ENCODE measurements around the gene PURA. TPM values are rescaled to one million over a fixed set of nuclear protein-coding genes. Genes with fewer than 3 reads are reported as not detected.
A peak's percentile ranks its signal among the peaks of the same experiment; 100 is the strongest.

Gene PURA
- total and polyA plus RNA-seq, 2 of the 13 experiments (the other 11 are each of a cell fraction or from before 2014, with no cell fraction given) = 2.0 to 5.0 TPM

DNA sequence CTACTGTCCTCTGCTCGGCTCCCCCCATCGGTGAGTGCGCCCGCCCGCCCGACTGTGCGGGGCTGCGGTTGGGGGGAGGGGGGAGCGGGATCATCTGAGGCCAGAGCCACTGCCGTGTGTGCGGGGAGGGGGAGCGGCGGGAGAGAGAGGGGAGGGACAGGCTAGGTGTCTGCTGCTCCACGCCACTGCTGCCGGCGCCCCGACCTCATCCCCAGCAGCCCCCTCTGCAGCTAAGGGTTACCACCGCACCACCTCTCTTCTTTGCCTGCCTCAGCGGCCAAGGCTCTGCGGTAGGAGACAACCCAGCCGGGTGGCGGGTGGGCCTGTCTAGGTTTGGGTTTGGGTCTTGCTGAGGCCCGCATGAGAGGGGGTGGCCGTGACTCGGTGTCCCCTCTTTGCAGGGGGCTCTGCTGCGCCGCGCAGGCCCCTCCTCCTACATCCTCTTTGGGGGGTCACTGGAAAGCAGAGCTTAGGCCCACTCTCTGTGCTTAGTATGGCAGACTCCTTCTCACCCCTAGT, 670 bp upstream of the PURA start (continued):
- TF ChIP-seq ZNF556 (CRISPR knock-in tag; IDR thresholded peaks at IDR 0.05; ENCODE audit: borderline replicate concordance) = peak; percentile 67; the same call in 1 of the 2 replicates
- TF ChIP-seq, protein P1, sequence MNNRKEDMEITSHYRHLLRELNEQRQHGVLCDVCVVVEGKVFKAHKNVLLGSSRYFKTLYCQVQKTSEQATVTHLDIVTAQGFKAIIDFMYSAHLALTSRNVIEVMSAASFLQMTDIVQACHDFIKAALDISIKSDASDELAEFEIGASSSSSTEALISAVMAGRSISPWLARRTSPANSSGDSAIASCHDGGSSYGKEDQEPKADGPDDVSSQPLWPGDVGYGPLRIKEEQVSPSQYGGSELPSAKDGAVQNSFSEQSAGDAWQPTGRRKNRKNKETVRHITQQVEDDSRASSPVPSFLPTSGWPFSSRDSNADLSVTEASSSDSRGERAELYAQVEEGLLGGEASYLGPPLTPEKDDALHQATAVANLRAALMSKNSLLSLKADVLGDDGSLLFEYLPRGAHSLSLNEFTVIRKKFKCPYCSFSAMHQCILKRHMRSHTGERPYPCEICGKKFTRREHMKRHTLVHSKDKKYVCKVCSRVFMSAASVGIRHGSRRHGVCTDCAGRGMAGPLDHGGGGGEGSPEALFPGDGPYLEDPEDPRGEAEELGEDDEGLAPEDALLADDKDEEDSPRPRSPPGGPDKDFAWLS (CRISPR knock-in tag; IDR thresholded peaks at IDR 0.05; ENCODE audit: borderline replicate concordance) = no peak
- no peak for TF ChIP-seq SIN3B (IDR thresholded peaks at IDR 0.05; ENCODE audit: low read length)
- peak; percentile 85; the same call in 1 of the 2 replicates for TF ChIP-seq THRA (CRISPR knock-in tag; IDR thresholded peaks at IDR 0.05; ENCODE audit: borderline replicate concordance)
- TF ChIP-seq, protein P2, sequence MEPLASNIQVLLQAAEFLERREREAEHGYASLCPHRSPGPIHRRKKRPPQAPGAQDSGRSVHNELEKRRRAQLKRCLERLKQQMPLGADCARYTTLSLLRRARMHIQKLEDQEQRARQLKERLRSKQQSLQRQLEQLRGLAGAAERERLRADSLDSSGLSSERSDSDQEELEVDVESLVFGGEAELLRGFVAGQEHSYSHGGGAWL (CRISPR knock-in tag; IDR thresholded peaks at IDR 0.05) = 0 out of 2 replicates have a peak, but pooled peaks have one; percentile 5
- no peak for TF ChIP-seq MZF1 (CRISPR knock-in tag; IDR thresholded peaks at IDR 0.05; ENCODE audit: borderline replicate concordance)
- 0 out of 2 replicates have a peak, but pooled peaks have one; percentile 58 for TF ChIP-seq GLI4 (CRISPR knock-in tag; IDR thresholded peaks at IDR 0.05; ENCODE audit: borderline replicate concordance)
- TF ChIP-seq ZNF841 (CRISPR knock-in tag; IDR thresholded peaks at IDR 0.05; ENCODE audit: borderline replicate concordance) = no peak
- TF ChIP-seq, protein P3, sequence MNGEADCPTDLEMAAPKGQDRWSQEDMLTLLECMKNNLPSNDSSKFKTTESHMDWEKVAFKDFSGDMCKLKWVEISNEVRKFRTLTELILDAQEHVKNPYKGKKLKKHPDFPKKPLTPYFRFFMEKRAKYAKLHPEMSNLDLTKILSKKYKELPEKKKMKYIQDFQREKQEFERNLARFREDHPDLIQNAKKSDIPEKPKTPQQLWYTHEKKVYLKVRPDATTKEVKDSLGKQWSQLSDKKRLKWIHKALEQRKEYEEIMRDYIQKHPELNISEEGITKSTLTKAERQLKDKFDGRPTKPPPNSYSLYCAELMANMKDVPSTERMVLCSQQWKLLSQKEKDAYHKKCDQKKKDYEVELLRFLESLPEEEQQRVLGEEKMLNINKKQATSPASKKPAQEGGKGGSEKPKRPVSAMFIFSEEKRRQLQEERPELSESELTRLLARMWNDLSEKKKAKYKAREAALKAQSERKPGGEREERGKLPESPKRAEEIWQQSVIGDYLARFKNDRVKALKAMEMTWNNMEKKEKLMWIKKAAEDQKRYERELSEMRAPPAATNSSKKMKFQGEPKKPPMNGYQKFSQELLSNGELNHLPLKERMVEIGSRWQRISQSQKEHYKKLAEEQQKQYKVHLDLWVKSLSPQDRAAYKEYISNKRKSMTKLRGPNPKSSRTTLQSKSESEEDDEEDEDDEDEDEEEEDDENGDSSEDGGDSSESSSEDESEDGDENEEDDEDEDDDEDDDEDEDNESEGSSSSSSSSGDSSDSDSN (CRISPR knock-in tag; IDR thresholded peaks at IDR 0.05) = no peak
- peak; percentile 34 for TF ChIP-seq PHF8 (CRISPR knock-in tag; IDR thresholded peaks at IDR 0.05)
- TF ChIP-seq MEF2D (CRISPR knock-in tag; IDR thresholded peaks at IDR 0.05) = 0 out of 2 replicates have a peak, but pooled peaks have one; percentile 70
- TF ChIP-seq ZMYM2 (CRISPR knock-in tag; IDR thresholded peaks at IDR 0.05) = no peak
- TF ChIP-seq ZNF740 (CRISPR knock-in tag; IDR thresholded peaks at IDR 0.05) = peak; percentile 79; the same call in 1 of the 2 replicates
- 0 out of 2 replicates have a peak, but pooled peaks have one; percentile 13 for TF ChIP-seq ZNF263 (CRISPR knock-in tag; IDR thresholded peaks at IDR 0.05)
- no peak for TF ChIP-seq ZFP36L1 (CRISPR knock-in tag; IDR thresholded peaks at IDR 0.05)
- 0 out of 2 replicates have a peak, but pooled peaks have one; percentile 22 for TF ChIP-seq ZNF800 (CRISPR knock-in tag; IDR thresholded peaks at IDR 0.05)
